ENCODE results near the gene PTK6. TPM values are rescaled to one million over a fixed set of nuclear protein-coding genes. Genes with fewer than 3 reads are reported as not detected.

PTK6 gene
- total and polyA plus RNA-seq, 2 of the 13 experiments (the other 11 are each of a cell fraction or from before 2014, with no cell fraction given): 0.08 TPM; not detected in 1

DNA sequence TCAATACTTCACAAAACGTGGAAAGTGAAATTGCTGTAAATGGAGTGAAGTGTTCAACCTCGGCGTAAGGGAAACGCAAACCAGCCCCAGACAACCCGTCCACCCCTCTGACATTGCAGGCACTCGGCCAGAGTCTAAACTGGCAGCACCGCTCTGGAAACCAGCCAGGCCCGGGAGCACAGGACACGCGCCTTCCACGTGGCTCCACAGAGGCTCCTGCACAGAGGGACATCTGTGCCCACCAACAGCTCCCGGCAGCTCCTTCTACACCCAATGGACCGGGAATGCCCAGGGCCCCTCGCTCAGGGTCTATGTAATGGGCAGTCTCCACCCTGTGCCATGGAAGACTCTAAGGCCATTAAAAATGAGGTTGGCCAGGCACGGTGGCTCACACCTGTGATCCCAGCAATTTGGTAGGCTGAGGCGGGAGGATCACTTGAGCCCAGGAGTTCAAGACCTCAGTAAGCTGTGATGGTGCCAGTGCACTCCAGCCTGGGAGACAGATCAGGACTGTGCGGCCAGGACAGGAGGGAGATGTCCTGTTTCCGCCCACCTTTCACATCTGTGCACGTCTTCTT is 40.2 kb upstream of the PTK6 start (continued):
- TF ChIP-seq, protein P1, sequence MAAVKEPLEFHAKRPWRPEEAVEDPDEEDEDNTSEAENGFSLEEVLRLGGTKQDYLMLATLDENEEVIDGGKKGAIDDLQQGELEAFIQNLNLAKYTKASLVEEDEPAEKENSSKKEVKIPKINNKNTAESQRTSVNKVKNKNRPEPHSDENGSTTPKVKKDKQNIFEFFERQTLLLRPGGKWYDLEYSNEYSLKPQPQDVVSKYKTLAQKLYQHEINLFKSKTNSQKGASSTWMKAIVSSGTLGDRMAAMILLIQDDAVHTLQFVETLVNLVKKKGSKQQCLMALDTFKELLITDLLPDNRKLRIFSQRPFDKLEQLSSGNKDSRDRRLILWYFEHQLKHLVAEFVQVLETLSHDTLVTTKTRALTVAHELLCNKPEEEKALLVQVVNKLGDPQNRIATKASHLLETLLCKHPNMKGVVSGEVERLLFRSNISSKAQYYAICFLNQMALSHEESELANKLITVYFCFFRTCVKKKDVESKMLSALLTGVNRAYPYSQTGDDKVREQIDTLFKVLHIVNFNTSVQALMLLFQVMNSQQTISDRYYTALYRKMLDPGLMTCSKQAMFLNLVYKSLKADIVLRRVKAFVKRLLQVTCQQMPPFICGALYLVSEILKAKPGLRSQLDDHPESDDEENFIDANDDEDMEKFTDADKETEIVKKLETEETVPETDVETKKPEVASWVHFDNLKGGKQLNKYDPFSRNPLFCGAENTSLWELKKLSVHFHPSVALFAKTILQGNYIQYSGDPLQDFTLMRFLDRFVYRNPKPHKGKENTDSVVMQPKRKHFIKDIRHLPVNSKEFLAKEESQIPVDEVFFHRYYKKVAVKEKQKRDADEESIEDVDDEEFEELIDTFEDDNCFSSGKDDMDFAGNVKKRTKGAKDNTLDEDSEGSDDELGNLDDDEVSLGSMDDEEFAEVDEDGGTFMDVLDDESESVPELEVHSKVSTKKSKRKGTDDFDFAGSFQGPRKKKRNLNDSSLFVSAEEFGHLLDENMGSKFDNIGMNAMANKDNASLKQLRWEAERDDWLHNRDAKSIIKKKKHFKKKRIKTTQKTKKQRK (IDR thresholded peaks at IDR 0.05; ENCODE audit: low read length): no peak
- TF ChIP-seq ELF3 (CRISPR knock-in tag; IDR thresholded peaks at IDR 0.05) (no peak), CBFB (CRISPR knock-in tag; IDR thresholded peaks at IDR 0.05) (0 out of 2 replicates have a peak, but pooled peaks have one; percentile 35), NCOA2 (CRISPR knock-in tag; IDR thresholded peaks at IDR 0.05) (peak; percentile 29; the same call in 1 of the 2 replicates), ZNF761 (CRISPR knock-in tag; conservative IDR thresholded peaks at IDR 0.05) (no peak), TBX3 (IDR thresholded peaks at IDR 0.05; ENCODE audit: borderline replicate concordance) (no peak), HOXA5 (CRISPR knock-in tag; IDR thresholded peaks at IDR 0.05) (no peak), ZNF326 (CRISPR knock-in tag; IDR thresholded peaks at IDR 0.05; ENCODE audit: borderline replicate concordance) (no peak), ZBTB21 (CRISPR knock-in tag; IDR thresholded peaks at IDR 0.05) (0 out of 2 replicates have a peak, but pooled peaks have one; percentile 26), ZNF724P (CRISPR knock-in tag; IDR thresholded peaks at IDR 0.05; ENCODE audit: borderline replicate concordance) (no peak), ZBTB7A (CRISPR knock-in tag; IDR thresholded peaks at IDR 0.05) (no peak; the same call in 1 of the 2 replicates), ASH2L (IDR thresholded peaks at IDR 0.05; ENCODE audit: insufficient read length, low read depth, low read length) (no peak), ZNF34 (CRISPR knock-in tag; IDR thresholded peaks at IDR 0.05; ENCODE audit: borderline replicate concordance) (no peak), ZNF496 (CRISPR knock-in tag; IDR thresholded peaks at IDR 0.05; ENCODE audit: insufficient replicate concordance) (no peak)
- TF ChIP-seq, protein P2, sequence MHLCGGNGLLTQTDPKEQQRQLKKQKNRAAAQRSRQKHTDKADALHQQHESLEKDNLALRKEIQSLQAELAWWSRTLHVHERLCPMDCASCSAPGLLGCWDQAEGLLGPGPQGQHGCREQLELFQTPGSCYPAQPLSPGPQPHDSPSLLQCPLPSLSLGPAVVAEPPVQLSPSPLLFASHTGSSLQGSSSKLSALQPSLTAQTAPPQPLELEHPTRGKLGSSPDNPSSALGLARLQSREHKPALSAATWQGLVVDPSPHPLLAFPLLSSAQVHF (CRISPR knock-in tag; IDR thresholded peaks at IDR 0.05): no peak
- TF ChIP-seq, protein P3, sequence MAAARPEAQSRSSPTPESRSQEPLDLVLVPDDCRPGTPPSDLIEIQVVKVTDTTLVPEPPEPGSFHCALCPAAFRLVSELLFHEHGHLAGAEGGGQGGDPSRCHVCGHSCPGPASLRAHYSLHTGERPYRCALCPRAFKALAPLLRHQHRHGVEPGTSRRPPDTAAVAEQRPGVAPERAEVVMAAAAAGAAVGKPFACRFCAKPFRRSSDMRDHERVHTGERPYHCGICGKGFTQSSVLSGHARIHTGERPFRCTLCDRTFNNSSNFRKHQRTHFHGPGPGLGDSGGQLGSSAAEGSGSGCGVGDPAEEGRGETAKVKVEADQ (CRISPR knock-in tag; IDR thresholded peaks at IDR 0.05; ENCODE audit: borderline replicate concordance): no peak
- TF ChIP-seq, protein P4, sequence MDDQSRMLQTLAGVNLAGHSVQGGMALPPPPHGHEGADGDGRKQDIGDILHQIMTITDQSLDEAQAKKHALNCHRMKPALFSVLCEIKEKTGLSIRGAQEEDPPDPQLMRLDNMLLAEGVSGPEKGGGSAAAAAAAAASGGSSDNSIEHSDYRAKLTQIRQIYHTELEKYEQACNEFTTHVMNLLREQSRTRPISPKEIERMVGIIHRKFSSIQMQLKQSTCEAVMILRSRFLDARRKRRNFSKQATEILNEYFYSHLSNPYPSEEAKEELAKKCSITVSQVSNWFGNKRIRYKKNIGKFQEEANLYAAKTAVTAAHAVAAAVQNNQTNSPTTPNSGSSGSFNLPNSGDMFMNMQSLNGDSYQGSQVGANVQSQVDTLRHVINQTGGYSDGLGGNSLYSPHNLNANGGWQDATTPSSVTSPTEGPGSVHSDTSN (CRISPR knock-in tag; IDR thresholded peaks at IDR 0.05; ENCODE audit: borderline replicate concordance): no peak
- TF ChIP-seq, protein P5, sequence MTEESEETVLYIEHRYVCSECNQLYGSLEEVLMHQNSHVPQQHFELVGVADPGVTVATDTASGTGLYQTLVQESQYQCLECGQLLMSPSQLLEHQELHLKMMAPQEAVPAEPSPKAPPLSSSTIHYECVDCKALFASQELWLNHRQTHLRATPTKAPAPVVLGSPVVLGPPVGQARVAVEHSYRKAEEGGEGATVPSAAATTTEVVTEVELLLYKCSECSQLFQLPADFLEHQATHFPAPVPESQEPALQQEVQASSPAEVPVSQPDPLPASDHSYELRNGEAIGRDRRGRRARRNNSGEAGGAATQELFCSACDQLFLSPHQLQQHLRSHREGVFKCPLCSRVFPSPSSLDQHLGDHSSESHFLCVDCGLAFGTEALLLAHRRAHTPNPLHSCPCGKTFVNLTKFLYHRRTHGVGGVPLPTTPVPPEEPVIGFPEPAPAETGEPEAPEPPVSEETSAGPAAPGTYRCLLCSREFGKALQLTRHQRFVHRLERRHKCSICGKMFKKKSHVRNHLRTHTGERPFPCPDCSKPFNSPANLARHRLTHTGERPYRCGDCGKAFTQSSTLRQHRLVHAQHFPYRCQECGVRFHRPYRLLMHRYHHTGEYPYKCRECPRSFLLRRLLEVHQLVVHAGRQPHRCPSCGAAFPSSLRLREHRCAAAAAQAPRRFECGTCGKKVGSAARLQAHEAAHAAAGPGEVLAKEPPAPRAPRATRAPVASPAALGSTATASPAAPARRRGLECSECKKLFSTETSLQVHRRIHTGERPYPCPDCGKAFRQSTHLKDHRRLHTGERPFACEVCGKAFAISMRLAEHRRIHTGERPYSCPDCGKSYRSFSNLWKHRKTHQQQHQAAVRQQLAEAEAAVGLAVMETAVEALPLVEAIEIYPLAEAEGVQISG (CRISPR knock-in tag; IDR thresholded peaks at IDR 0.05): no peak; the same call in 1 of the 2 replicates

Measured in HepG2 (cell line).